ENCODE data around the gene PTGDR2. TPM values are rescaled to one million over a fixed set of nuclear protein-coding genes. Genes with fewer than 3 reads are reported as not detected.

PTGDR2 gene
- total and polyA plus RNA-seq, 4 donors: 0.13 to 0.23 (median 0.17) TPM

DNA sequence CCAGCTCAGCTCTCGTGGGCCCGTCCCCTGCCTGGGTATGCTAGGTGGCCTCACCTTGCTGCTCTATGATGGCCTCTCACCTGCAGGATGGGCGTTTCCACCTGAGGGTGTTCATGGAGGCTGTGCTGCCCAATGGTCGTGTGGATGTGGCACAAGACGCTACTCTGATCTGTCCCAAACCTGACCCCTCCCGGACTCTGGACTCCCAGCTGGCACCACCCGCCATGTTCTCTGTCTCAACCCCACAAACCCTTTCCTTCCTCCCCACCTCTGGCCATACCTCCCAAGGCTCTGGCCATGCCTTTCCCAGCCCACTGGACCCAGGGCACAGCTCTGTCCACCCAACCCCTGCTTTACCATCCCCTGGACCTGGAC lies 13.7 kb upstream of the PTGDR2 start:
- Histone ChIP-seq H3K27me3 (ENCODE audit: control insufficient read depth in 3 of 3, insufficient read depth in 3 of 3, low read length in 2 of 3) (no peaks in the 10 kb centered on the region), H3K9ac (ENCODE audit: insufficient read depth in 1 of 2, low read length in 2 of 2) (no peak overlapping the region), H3K9me3 (ENCODE audit: control insufficient read depth in 4 of 4, insufficient read depth in 3 of 4, low read length in 3 of 4) (peaks cover 0 to 1% (median 0%) of the 10 kb centered on the region in 4 donors), H3K4me3 (no peak overlapping the region), H3K36me3 (ENCODE audit: control insufficient read depth in 4 of 4, insufficient read depth in 4 of 4, low read length in 4 of 4) (no peaks in the 10 kb centered on the region), H3K4me1 (ENCODE audit: control insufficient read depth in 5 of 5, insufficient read depth in 5 of 5, low read length in 5 of 5) (peaks cover 0 to 10% (median 3%) of the 10 kb centered on the region in 5 donors), H3K27ac (ENCODE audit: low read depth in 1 of 2, low read length in 1 of 2) (no peak overlapping the region)
- WGBS, 2 donors: 89 to 94% methylated on average over 7 of the region's 7 CpGs
- DNase-seq: no peak
- ATAC-seq (ENCODE audit: insufficient read depth, low FRiP score): no peak
- TF ChIP-seq, protein P1, sequence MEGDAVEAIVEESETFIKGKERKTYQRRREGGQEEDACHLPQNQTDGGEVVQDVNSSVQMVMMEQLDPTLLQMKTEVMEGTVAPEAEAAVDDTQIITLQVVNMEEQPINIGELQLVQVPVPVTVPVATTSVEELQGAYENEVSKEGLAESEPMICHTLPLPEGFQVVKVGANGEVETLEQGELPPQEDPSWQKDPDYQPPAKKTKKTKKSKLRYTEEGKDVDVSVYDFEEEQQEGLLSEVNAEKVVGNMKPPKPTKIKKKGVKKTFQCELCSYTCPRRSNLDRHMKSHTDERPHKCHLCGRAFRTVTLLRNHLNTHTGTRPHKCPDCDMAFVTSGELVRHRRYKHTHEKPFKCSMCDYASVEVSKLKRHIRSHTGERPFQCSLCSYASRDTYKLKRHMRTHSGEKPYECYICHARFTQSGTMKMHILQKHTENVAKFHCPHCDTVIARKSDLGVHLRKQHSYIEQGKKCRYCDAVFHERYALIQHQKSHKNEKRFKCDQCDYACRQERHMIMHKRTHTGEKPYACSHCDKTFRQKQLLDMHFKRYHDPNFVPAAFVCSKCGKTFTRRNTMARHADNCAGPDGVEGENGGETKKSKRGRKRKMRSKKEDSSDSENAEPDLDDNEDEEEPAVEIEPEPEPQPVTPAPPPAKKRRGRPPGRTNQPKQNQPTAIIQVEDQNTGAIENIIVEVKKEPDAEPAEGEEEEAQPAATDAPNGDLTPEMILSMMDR (IDR thresholded peaks at IDR 0.05; ENCODE audit: control extremely low read depth, extremely low read depth): no peak

DNA sequence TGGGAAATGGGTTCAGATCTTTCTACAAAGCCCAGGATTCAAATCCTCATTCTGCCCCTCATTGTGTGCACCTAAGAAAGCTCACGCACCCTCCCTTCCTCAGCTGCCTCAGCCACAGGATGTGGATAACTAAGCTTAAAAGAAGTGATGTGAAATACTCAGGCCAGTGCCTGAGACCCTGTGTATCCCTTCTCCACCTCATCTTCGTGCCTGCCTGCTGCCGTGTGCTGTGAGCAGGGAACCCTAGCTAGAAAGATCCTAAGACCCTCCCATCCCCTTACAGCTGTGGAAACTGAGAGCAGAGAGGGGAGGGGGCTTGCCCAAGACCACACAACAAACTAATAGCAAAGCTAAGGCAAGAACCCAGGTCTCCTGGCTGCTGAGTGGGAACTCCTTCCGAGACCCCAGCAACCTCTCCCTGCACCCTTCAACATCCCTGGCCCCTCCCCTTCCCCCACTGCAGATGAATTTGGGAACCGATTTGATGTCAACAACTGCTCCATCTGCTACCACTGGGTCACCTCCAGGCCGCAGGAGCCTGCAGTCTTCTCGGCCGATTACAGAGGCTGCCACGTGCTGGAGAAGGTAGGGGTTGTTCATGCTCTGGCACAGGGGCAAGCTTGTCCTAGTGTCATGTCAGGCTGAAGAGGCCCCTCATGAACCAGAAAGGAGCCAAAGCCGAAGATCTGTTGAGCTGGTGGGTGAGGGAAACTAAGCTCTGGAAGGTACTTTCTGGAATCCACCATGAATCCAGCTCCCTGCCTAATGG lies 13.1 kb upstream of the PTGDR2 start:
- 79 to 89% methylated on average over 10 of the region's 10 CpGs for WGBS, 2 donors
- ATAC-seq (ENCODE audit: insufficient read depth, low FRiP score) (no peak), DNase-seq (no peak)

DNA sequence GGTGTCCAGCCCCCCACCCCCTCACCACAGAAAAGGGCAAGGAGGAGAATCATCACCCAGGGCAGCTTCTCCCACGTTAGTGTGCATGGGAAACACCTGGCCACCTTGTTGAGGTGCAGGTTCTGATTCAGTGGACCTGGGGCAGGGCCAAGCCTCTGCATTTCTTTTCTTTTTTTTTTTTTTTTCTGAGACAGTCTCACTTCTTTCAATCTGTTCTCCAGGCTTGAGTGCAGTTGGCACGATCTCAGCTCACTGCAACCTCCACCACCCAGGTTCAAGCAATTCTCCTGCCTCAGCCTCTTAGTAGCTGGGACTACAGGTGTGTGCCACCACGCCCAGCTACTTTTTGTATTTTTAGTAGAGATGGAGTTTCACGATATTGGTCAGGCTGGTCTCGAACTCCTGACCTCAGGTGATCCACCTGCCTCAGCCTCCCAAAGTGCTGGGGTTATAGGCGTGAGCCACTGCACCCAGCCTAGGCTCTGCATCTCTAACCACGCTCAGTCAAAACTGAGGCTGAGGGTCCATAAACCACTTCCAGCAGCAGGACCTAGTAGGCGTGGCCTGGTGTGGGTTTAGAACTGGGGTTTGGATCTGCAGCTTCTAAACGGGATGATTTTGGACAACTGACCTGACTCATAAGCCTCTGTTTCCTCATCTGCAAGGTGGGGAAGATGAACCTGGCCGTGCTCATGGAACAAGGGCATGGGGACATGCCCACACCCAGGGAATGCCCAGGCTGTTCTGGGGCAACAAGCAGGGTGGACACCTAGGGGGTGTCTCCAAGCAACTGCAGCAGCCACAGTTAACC lies 12.3 kb upstream of the PTGDR2 start:
- no peak for DNase-seq
- H3K27ac ChIP-seq (ENCODE audit: low read depth in 1 of 2, low read length in 1 of 2): no peak overlapping the region
- H3K4me3 ChIP-seq: no peak overlapping the region
- no peaks in the 10 kb centered on the region for H3K36me3 ChIP-seq (ENCODE audit: control insufficient read depth in 4 of 4, insufficient read depth in 4 of 4, low read length in 4 of 4)
- TF ChIP-seq, protein P1 (IDR thresholded peaks at IDR 0.05; ENCODE audit: control extremely low read depth, extremely low read depth): no peak
- 84% methylated on average over 10 of the region's 10 CpGs for WGBS, 2 donors
- peaks cover 0 to 10% (median 3%) of the 10 kb centered on the region in 5 donors for H3K4me1 ChIP-seq (ENCODE audit: control insufficient read depth in 5 of 5, insufficient read depth in 5 of 5, low read length in 5 of 5)
- H3K9me3 ChIP-seq (ENCODE audit: control insufficient read depth in 4 of 4, insufficient read depth in 3 of 4, low read length in 3 of 4): peaks cover 0 to 1% (median 0%) of the 10 kb centered on the region in 4 donors
- H3K27me3 ChIP-seq (ENCODE audit: control insufficient read depth in 3 of 3, insufficient read depth in 3 of 3, low read length in 2 of 3): no peaks in the 10 kb centered on the region
- H3K9ac ChIP-seq (ENCODE audit: insufficient read depth in 1 of 2, low read length in 2 of 2): no peak overlapping the region
- ATAC-seq (ENCODE audit: insufficient read depth, low FRiP score): no peak

More for the DNA sequence above, 13.1 kb upstream of the PTGDR2 start:
- Histone ChIP-seq H3K4me1 (ENCODE audit: control insufficient read depth in 5 of 5, insufficient read depth in 5 of 5, low read length in 5 of 5) (peaks cover 0 to 10% (median 3%) of the 10 kb centered on the region in 5 donors), H3K36me3 (ENCODE audit: control insufficient read depth in 4 of 4, insufficient read depth in 4 of 4, low read length in 4 of 4) (no peaks in the 10 kb centered on the region), H3K9ac (ENCODE audit: insufficient read depth in 1 of 2, low read length in 2 of 2) (no peak overlapping the region), H3K27ac (ENCODE audit: low read depth in 1 of 2, low read length in 1 of 2) (no peak overlapping the region), H3K27me3 (ENCODE audit: control insufficient read depth in 3 of 3, insufficient read depth in 3 of 3, low read length in 2 of 3) (no peaks in the 10 kb centered on the region), H3K9me3 (ENCODE audit: control insufficient read depth in 4 of 4, insufficient read depth in 3 of 4, low read length in 3 of 4) (peaks cover 0 to 1% (median 0%) of the 10 kb centered on the region in 4 donors), H3K4me3 (no peak overlapping the region)
- TF ChIP-seq, protein P1 (IDR thresholded peaks at IDR 0.05; ENCODE audit: control extremely low read depth, extremely low read depth): no peak
